PC-9 (cell line): ENCODE measurements around the gene CSNK2A2. TPM values are rescaled to one million over a fixed set of nuclear protein-coding genes. Genes with fewer than 3 reads are reported as not detected.

ENCODE experiments used
- BruUV-seq: library from RNA; stranded (reverse); fragments of 400-500 nt; replicated peaks from 2 replicates; lab custom pipeline; 2021; lab: Mats Ljungman, UMichigan
- CTCF ChIA-PET: fragments of 300-600 bp; sonication (Branson Sonifier 250); formaldehyde crosslinking; loops from one replicate; lab custom pipeline; 2022; ENCODE audit warnings: antibody characterized with exemption; lab: Charles Lee
- POLR2A ChIA-PET: fragments of 300-600 bp; sonication (Branson Sonifier 250); formaldehyde crosslinking; loops from one replicate; lab custom pipeline; 2022; ENCODE audit warnings: antibody characterized with exemption; ENCODE audit not compliant: unreplicated experiment; lab: Charles Lee
- DNase-seq, 2 experiments: peaks; one replicate each; pipeline versions ENCODE4 v3.0.0 to v3.0.0-alpha.2; 2015 to 2022; ENCODE audit warnings: mixed read lengths in 1 of 2
- H2AFZ ChIP-seq: fragments of 200-600 bp; sonication (generic); 2 replicates; pipeline ENCODE4 v1.8.1; 2017; ENCODE audit warnings: antibody characterized with exemption
- H3F3A ChIP-seq: fragments of 200-600 bp; sonication (generic); 2 replicates; pipeline ENCODE4 v1.8.1; 2017; ENCODE audit warnings: antibody characterized with exemption, mild to moderate bottlenecking, low read depth; ENCODE audit not compliant: insufficient read depth
- H3K27ac ChIP-seq: fragments of 200-600 bp; sonication (generic); 2 replicates; pipeline ENCODE4 v1.6.1; 2016; ENCODE audit warnings: mixed run types
- H3K27me3 ChIP-seq: fragments of 200-600 bp; sonication (generic); 2 replicates; pipeline ENCODE4 v1.6.1; 2016; ENCODE audit warnings: low read depth, mixed run types; ENCODE audit not compliant: insufficient read depth
- H3K36me3 ChIP-seq: fragments of 200-600 bp; sonication (generic); 2 replicates; pipeline ENCODE4 v1.6.1; 2016; ENCODE audit warnings: low read depth, mixed run types
- H3K4me1 ChIP-seq: fragments of 200-600 bp; sonication (generic); replicated peaks from 2 replicates; pipeline ENCODE4 v1.6.1; 2016; ENCODE audit warnings: mixed run types; ENCODE audit not compliant: insufficient read depth
- H3K4me2 ChIP-seq: fragments of 200-600 bp; sonication (generic); 2 replicates; pipeline ENCODE4 v1.6.1; 2017; ENCODE audit warnings: mixed run types
- H3K4me3 ChIP-seq: fragments of 200-600 bp; sonication (generic); 2 replicates; pipeline ENCODE4 v1.6.1; 2016; ENCODE audit warnings: mixed run types
- H3K79me2 ChIP-seq: fragments of 200-600 bp; sonication (generic); 2 replicates; pipeline ENCODE4 v1.6.1; 2017; ENCODE audit warnings: low read depth, mixed run types
- H3K9me2 ChIP-seq: fragments of 200-600 bp; sonication (generic); 2 replicates; pipeline ENCODE4 v1.8.1; 2017; ENCODE audit warnings: mild to moderate bottlenecking; ENCODE audit not compliant: insufficient read depth
- H3K9me3 ChIP-seq: fragments of 200-600 bp; sonication (generic); 2 replicates; pipeline ENCODE4 v1.8.1; 2016; ENCODE audit warnings: low read depth; ENCODE audit not compliant: insufficient read depth
- H4K20me1 ChIP-seq: fragments of 200-600 bp; sonication (generic); 2 replicates; pipeline ENCODE4 v1.8.1; 2017; ENCODE audit not compliant: insufficient read depth
- EZH2 ChIP-seq: fragments of 200-600 bp; sonication (generic); IDR thresholded peaks from 2 replicates; pipeline ENCODE4 v1.8.0; 2017; ENCODE audit warnings: antibody characterized with exemption, low read depth
- intact Hi-C: fragments of 100-400 bp; cut with micrococcal nuclease; formaldehyde crosslinking; loops from one replicate; pipeline ENCODE4 v1.10.0; 2022; ENCODE audit not compliant: unreplicated experiment
- total RNA-seq: library from RNA; stranded (reverse); gene quantifications from 2 replicates; pipeline ENCODE4 v1.2.3, GENCODE V29; 2021
- TF ChIP-seq, protein P1 (sequence below): fragments of 200-600 bp; sonication (generic); conservative IDR thresholded peaks from 2 replicates; pipeline ENCODE4 v1.6.1; 2017; ENCODE audit warnings: mixed run types, antibody characterized with exemption, mild to moderate bottlenecking, moderate library complexity

CSNK2A2 gene
- total RNA-seq, 1 experiment from 2014 or later = 100 TPM

DNA sequence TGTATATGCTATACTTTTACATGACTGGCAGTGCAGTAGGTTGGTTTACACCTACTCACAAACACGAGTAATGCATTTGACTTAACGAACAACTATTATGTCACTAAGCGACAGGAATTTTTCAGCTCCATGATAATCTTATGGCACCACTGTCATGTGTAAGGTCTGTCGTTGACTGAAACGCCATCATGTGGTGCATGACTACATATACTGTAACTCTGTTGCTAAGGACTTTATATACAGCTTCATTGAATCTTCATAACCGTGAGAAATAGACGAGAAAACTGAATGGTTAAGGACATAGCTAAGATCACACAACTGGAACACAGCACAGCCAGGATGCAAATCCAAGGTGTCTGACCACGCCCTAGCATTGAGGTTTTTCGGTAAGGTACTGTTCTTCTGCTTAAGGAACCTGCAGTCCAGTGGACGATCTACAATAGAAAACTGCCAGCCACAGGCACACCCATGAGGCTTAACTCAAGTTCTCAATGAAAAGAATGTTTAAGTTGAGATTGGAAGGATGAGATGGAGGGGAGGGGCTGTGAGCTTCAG lies 72.0 kb downstream of the CSNK2A2 start:
- peaks cover 19% of the 10 kb centered on the region; the same call in 1 of the 2 replicates for H3F3A ChIP-seq
- no peak overlapping the region for H2AFZ ChIP-seq
- peaks cover 76% of the 10 kb centered on the region for H3K79me2 ChIP-seq
- DNase-seq = no peak
- BruUV-seq = no TSS peak
- no peaks in the 10 kb centered on the region for H3K9me3 ChIP-seq
- no peak overlapping the region for H3K27ac ChIP-seq
- ChIA-PET POLR2A (interaction anchor here (0.5 kb wide), 1 partner anchor 51 kb away, joined by 3 read pairs; no protein-coding TSS in a partner anchor), CTCF (interaction anchor here (0.6 kb wide), 1 partner anchor 98 kb away, joined by 9 read pairs; no protein-coding TSS in a partner anchor)
- H3K4me2 ChIP-seq = peak overlapping the region; percentile 100; the same call in 1 of the 2 replicates
- peaks cover 49% of the 10 kb centered on the region for H3K4me1 ChIP-seq
- intact Hi-C loops = loop anchor here (10.0 kb wide), 1 partner anchor 231 kb away; no protein-coding TSS in a partner anchor
- H3K27me3 ChIP-seq = no peaks in the 10 kb centered on the region
- H3K4me3 ChIP-seq = no peak overlapping the region
- H3K36me3 ChIP-seq = no peaks in the 10 kb centered on the region
- H4K20me1 ChIP-seq = peaks cover 59% of the 10 kb centered on the region
- TF ChIP-seq, protein P1, sequence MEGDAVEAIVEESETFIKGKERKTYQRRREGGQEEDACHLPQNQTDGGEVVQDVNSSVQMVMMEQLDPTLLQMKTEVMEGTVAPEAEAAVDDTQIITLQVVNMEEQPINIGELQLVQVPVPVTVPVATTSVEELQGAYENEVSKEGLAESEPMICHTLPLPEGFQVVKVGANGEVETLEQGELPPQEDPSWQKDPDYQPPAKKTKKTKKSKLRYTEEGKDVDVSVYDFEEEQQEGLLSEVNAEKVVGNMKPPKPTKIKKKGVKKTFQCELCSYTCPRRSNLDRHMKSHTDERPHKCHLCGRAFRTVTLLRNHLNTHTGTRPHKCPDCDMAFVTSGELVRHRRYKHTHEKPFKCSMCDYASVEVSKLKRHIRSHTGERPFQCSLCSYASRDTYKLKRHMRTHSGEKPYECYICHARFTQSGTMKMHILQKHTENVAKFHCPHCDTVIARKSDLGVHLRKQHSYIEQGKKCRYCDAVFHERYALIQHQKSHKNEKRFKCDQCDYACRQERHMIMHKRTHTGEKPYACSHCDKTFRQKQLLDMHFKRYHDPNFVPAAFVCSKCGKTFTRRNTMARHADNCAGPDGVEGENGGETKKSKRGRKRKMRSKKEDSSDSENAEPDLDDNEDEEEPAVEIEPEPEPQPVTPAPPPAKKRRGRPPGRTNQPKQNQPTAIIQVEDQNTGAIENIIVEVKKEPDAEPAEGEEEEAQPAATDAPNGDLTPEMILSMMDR = no peak
- TF ChIP-seq EZH2 = no peak
- no peaks in the 10 kb centered on the region for H3K9me2 ChIP-seq

- peaks cover 85% of the 10 kb centered on the region for H3K79me2 ChIP-seq
- intact Hi-C loops = loop anchor here (10.0 kb wide), 1 partner anchor 230 kb away; no protein-coding TSS in a partner anchor
These were observed 72.9 kb downstream of the CSNK2A2 start for GRCh38 chr16:58125041-58125440.

GRCh38 chr16:58124601-58124915 lies 73.3 kb downstream of the CSNK2A2 start:
- H3K4me1 ChIP-seq = peaks cover 51% of the 10 kb centered on the region
- H3K27me3 ChIP-seq = no peaks in the 10 kb centered on the region
- no peak overlapping the region for H3K27ac ChIP-seq
- TF ChIP-seq, protein P1 = no peak
- no peak for TF ChIP-seq EZH2
- POLR2A ChIA-PET = interaction anchor here (0.7 kb wide), 1 partner anchor 496 kb away, joined by 3 read pairs; the partner anchor contains the start of gene ADGRG1
- no TSS peak for BruUV-seq
- peaks cover 89% of the 10 kb centered on the region for H3K79me2 ChIP-seq
- intact Hi-C loops = loop anchor here (10.0 kb wide), 1 partner anchor 230 kb away; no protein-coding TSS in a partner anchor
- peaks cover 68% of the 10 kb centered on the region for H4K20me1 ChIP-seq
- no peak overlapping the region for H3K4me3 ChIP-seq
- H2AFZ ChIP-seq = no peak overlapping the region
- no peaks in the 10 kb centered on the region for H3K36me3 ChIP-seq
- H3K9me3 ChIP-seq = no peaks in the 10 kb centered on the region
- CTCF ChIA-PET = no interaction called here
- peak in 1 of 2 experiments; percentile 17 for DNase-seq
- H3K9me2 ChIP-seq = no peaks in the 10 kb centered on the region
- H3F3A ChIP-seq = peaks cover 19% of the 10 kb centered on the region; the same call in 1 of the 2 replicates
- H3K4me2 ChIP-seq = 0 out of 2 replicates have a peak overlapping the region, but pooled peaks have one; percentile 15

More at GRCh38 chr16:58125041-58125440, 72.9 kb downstream of the CSNK2A2 start:
- no peaks in the 10 kb centered on the region for H3K27me3 ChIP-seq
- no peaks in the 10 kb centered on the region for H3K9me3 ChIP-seq
- no peak for DNase-seq
- H3K36me3 ChIP-seq = no peaks in the 10 kb centered on the region
- no peak overlapping the region for H2AFZ ChIP-seq
- TF ChIP-seq EZH2 = no peak
- TF ChIP-seq, protein P1 = no peak
- ChIA-PET POLR2A (interaction anchor here (0.7 kb wide), 1 partner anchor 497 kb away, joined by 3 read pairs; the partner anchor contains the start of gene ADGRG1), CTCF (no interaction called here)
- peaks cover 19% of the 10 kb centered on the region; the same call in 1 of the 2 replicates for H3F3A ChIP-seq
- H3K27ac ChIP-seq = no peak overlapping the region
- H3K4me3 ChIP-seq = no peak overlapping the region
- BruUV-seq = no TSS peak
- peaks cover 51% of the 10 kb centered on the region for H3K4me1 ChIP-seq
- H3K4me2 ChIP-seq = no peak overlapping the region
- no peaks in the 10 kb centered on the region for H3K9me2 ChIP-seq
- H4K20me1 ChIP-seq = peaks cover 67% of the 10 kb centered on the region
